ENCODE results near the gene CAMK2D.

Gene CAMK2D

GRCh38 chr4:113673450-113673849 lies 88.1 kb downstream of the CAMK2D start:
- H3K79me2 ChIP-seq (ENCODE audit: control insufficient read depth, insufficient read depth, low read length, unreplicated experiment): peaks cover 36% of the 10 kb centered on the region
- H3K27ac ChIP-seq (ENCODE audit: low read depth, low read length): no peak overlapping the region
- peaks cover 4% of the 10 kb centered on the region; the same call in 1 of the 2 replicates for H3K36me3 ChIP-seq (ENCODE audit: insufficient read depth, low read length)
- H3K4me1 ChIP-seq (ENCODE audit: control insufficient read depth, insufficient read depth, low read length, unreplicated experiment): peaks cover 43% of the 10 kb centered on the region
- H2AFZ ChIP-seq (ENCODE audit: low read length, unreplicated experiment): no peak overlapping the region
- no peak overlapping the region for H3K4me3 ChIP-seq (ENCODE audit: low read depth, low read length)
- H3K27me3 ChIP-seq (ENCODE audit: insufficient read depth, low read length): no peaks in the 10 kb centered on the region

GRCh38 chr4:113666386-113667114 lies 95.0 kb downstream of the CAMK2D start:
- Histone ChIP-seq H2AFZ (ENCODE audit: low read length, unreplicated experiment) (no peak overlapping the region), H3K4me3 (ENCODE audit: low read depth, low read length) (no peak overlapping the region), H3K36me3 (ENCODE audit: insufficient read depth, low read length) (peaks cover 13% of the 10 kb centered on the region), H3K4me1 (ENCODE audit: control insufficient read depth, insufficient read depth, low read length, unreplicated experiment) (peaks cover 8% of the 10 kb centered on the region), H3K27ac (ENCODE audit: low read depth, low read length) (no peak overlapping the region), H3K27me3 (ENCODE audit: insufficient read depth, low read length) (no peaks in the 10 kb centered on the region), H3K79me2 (ENCODE audit: control insufficient read depth, insufficient read depth, low read length, unreplicated experiment) (peaks cover 33% of the 10 kb centered on the region)

GRCh38 chr4:113665036-113665435 lies 96.5 kb downstream of the CAMK2D start:
- peaks cover 29% of the 10 kb centered on the region for H3K79me2 ChIP-seq (ENCODE audit: control insufficient read depth, insufficient read depth, low read length, unreplicated experiment)
- no peak overlapping the region for H3K27ac ChIP-seq (ENCODE audit: low read depth, low read length)
- no peaks in the 10 kb centered on the region for H3K27me3 ChIP-seq (ENCODE audit: insufficient read depth, low read length)
- peaks cover 13% of the 10 kb centered on the region for H3K36me3 ChIP-seq (ENCODE audit: insufficient read depth, low read length)
- H3K4me1 ChIP-seq (ENCODE audit: control insufficient read depth, insufficient read depth, low read length, unreplicated experiment): peaks cover 8% of the 10 kb centered on the region
- no peak overlapping the region for H2AFZ ChIP-seq (ENCODE audit: low read length, unreplicated experiment)
- no peak overlapping the region for H3K4me3 ChIP-seq (ENCODE audit: low read depth, low read length)

GRCh38 chr4:113662581-113662980 lies 99.0 kb downstream of the CAMK2D start:
- Histone ChIP-seq H3K4me1 (ENCODE audit: control insufficient read depth, insufficient read depth, low read length, unreplicated experiment) (peaks cover 28% of the 10 kb centered on the region), H3K27me3 (ENCODE audit: insufficient read depth, low read length) (no peaks in the 10 kb centered on the region), H3K4me3 (ENCODE audit: low read depth, low read length) (no peak overlapping the region), H3K36me3 (ENCODE audit: insufficient read depth, low read length) (peaks cover 19% of the 10 kb centered on the region), H3K79me2 (ENCODE audit: control insufficient read depth, insufficient read depth, low read length, unreplicated experiment) (peaks cover 21% of the 10 kb centered on the region), H3K27ac (ENCODE audit: low read depth, low read length) (no peak overlapping the region), H2AFZ (ENCODE audit: low read length, unreplicated experiment) (no peak overlapping the region)

- Histone ChIP-seq H3K4me3 (ENCODE audit: low read depth, low read length) (no peak overlapping the region), H2AFZ (ENCODE audit: low read length, unreplicated experiment) (no peak overlapping the region), H3K27me3 (ENCODE audit: insufficient read depth, low read length) (no peaks in the 10 kb centered on the region), H3K4me1 (ENCODE audit: control insufficient read depth, insufficient read depth, low read length, unreplicated experiment) (peaks cover 27% of the 10 kb centered on the region), H3K79me2 (ENCODE audit: control insufficient read depth, insufficient read depth, low read length, unreplicated experiment) (peaks cover 33% of the 10 kb centered on the region), H3K27ac (ENCODE audit: low read depth, low read length) (no peak overlapping the region), H3K36me3 (ENCODE audit: insufficient read depth, low read length) (peaks cover 24% of the 10 kb centered on the region)
These were observed 102.4 kb downstream of the CAMK2D start for GRCh38 chr4:113659127-113659526.

- peak overlapping the region; percentile 5 for H2AFZ ChIP-seq (ENCODE audit: low read length, unreplicated experiment)
- H3K79me2 ChIP-seq (ENCODE audit: control insufficient read depth, insufficient read depth, low read length, unreplicated experiment): peaks cover 34% of the 10 kb centered on the region
- H3K4me1 ChIP-seq (ENCODE audit: control insufficient read depth, insufficient read depth, low read length, unreplicated experiment): peaks cover 27% of the 10 kb centered on the region
- H3K27me3 ChIP-seq (ENCODE audit: insufficient read depth, low read length): no peaks in the 10 kb centered on the region
- peaks cover 21% of the 10 kb centered on the region for H3K36me3 ChIP-seq (ENCODE audit: insufficient read depth, low read length)
- peak overlapping the region; percentile 24; the same call in 1 of the 2 replicates for H3K4me3 ChIP-seq (ENCODE audit: low read depth, low read length)
- H3K27ac ChIP-seq (ENCODE audit: low read depth, low read length): peak overlapping the region; percentile 6; the same call in 1 of the 2 replicates
These were observed 103.8 kb downstream of the CAMK2D start for GRCh38 chr4:113657586-113658233.

- Histone ChIP-seq H3K27ac (ENCODE audit: low read depth, low read length) (no peak overlapping the region), H3K4me3 (ENCODE audit: low read depth, low read length) (no peak overlapping the region), H3K36me3 (ENCODE audit: insufficient read depth, low read length) (peaks cover 12% of the 10 kb centered on the region), H2AFZ (ENCODE audit: low read length, unreplicated experiment) (no peak overlapping the region), H3K27me3 (ENCODE audit: insufficient read depth, low read length) (no peaks in the 10 kb centered on the region), H3K4me1 (ENCODE audit: control insufficient read depth, insufficient read depth, low read length, unreplicated experiment) (peaks cover 26% of the 10 kb centered on the region), H3K79me2 (ENCODE audit: control insufficient read depth, insufficient read depth, low read length, unreplicated experiment) (peaks cover 40% of the 10 kb centered on the region)
These were observed 107.7 kb downstream of the CAMK2D start for GRCh38 chr4:113653871-113654270.

GRCh38 chr4:113646442-113646822 lies 115.1 kb downstream of the CAMK2D start:
- H3K79me2 ChIP-seq (ENCODE audit: control insufficient read depth, insufficient read depth, low read length, unreplicated experiment): peaks cover 22% of the 10 kb centered on the region
- H3K36me3 ChIP-seq (ENCODE audit: insufficient read depth, low read length): no peaks in the 10 kb centered on the region; the same call in 1 of the 2 replicates
- H2AFZ ChIP-seq (ENCODE audit: low read length, unreplicated experiment): no peak overlapping the region
- H3K27ac ChIP-seq (ENCODE audit: low read depth, low read length): no peak overlapping the region
- H3K4me1 ChIP-seq (ENCODE audit: control insufficient read depth, insufficient read depth, low read length, unreplicated experiment): peaks cover 21% of the 10 kb centered on the region
- no peaks in the 10 kb centered on the region for H3K27me3 ChIP-seq (ENCODE audit: insufficient read depth, low read length)
- no peak overlapping the region for H3K4me3 ChIP-seq (ENCODE audit: low read depth, low read length)

GRCh38 chr4:113645771-113646441 lies 115.6 kb downstream of the CAMK2D start:
- no peaks in the 10 kb centered on the region for H3K27me3 ChIP-seq (ENCODE audit: insufficient read depth, low read length)
- H3K27ac ChIP-seq (ENCODE audit: low read depth, low read length): 0 out of 2 replicates have a peak overlapping the region, but pooled peaks have one; percentile 1
- H3K4me3 ChIP-seq (ENCODE audit: low read depth, low read length): no peak overlapping the region
- peaks cover 22% of the 10 kb centered on the region for H3K79me2 ChIP-seq (ENCODE audit: control insufficient read depth, insufficient read depth, low read length, unreplicated experiment)
- no peaks in the 10 kb centered on the region; the same call in 1 of the 2 replicates for H3K36me3 ChIP-seq (ENCODE audit: insufficient read depth, low read length)
- peaks cover 18% of the 10 kb centered on the region for H3K4me1 ChIP-seq (ENCODE audit: control insufficient read depth, insufficient read depth, low read length, unreplicated experiment)
- no peak overlapping the region for H2AFZ ChIP-seq (ENCODE audit: low read length, unreplicated experiment)

GRCh38 chr4:113645288-113645687 lies 116.2 kb downstream of the CAMK2D start:
- Histone ChIP-seq H3K79me2 (ENCODE audit: control insufficient read depth, insufficient read depth, low read length, unreplicated experiment) (peaks cover 20% of the 10 kb centered on the region), H3K36me3 (ENCODE audit: insufficient read depth, low read length) (no peaks in the 10 kb centered on the region; the same call in 1 of the 2 replicates), H2AFZ (ENCODE audit: low read length, unreplicated experiment) (no peak overlapping the region), H3K27me3 (ENCODE audit: insufficient read depth, low read length) (no peaks in the 10 kb centered on the region), H3K27ac (ENCODE audit: low read depth, low read length) (no peak overlapping the region), H3K4me1 (ENCODE audit: control insufficient read depth, insufficient read depth, low read length, unreplicated experiment) (peaks cover 18% of the 10 kb centered on the region), H3K4me3 (ENCODE audit: low read depth, low read length) (no peak overlapping the region)

Data from ACC112 (cell line).